ENCODE results near the gene DDX60. TPM values are rescaled to one million over a fixed set of nuclear protein-coding genes. Genes with fewer than 3 reads are reported as not detected.

The DDX60 gene
- total RNA-seq, 1 experiment from 2014 or later: 12.2 TPM

GRCh38 chr4:168240821-168241220 is 77.7 kb downstream of the DDX60 start:
- intact Hi-C loops (cut with micrococcal nuclease; ENCODE audit: unreplicated experiment): no loop called here
- no peaks in the 10 kb centered on the region for H3F3A ChIP-seq (ENCODE audit: insufficient read depth, low read depth)
- no peaks in the 10 kb centered on the region for H3K4me1 ChIP-seq (replicated peaks; ENCODE audit: insufficient read depth)
- TF ChIP-seq EZH2 (IDR thresholded peaks at IDR 0.05; ENCODE audit: low read depth) (no peak), CTCF (conservative IDR thresholded peaks at IDR 0.05) (no peak)
- no peaks in the 10 kb centered on the region for H3K79me2 ChIP-seq (ENCODE audit: low read depth)
- H3K4me2 ChIP-seq: no peak overlapping the region
- H3K27me3 ChIP-seq (ENCODE audit: insufficient read depth, low read depth): no peaks in the 10 kb centered on the region
- H3K9me2 ChIP-seq (ENCODE audit: insufficient read depth): no peaks in the 10 kb centered on the region
- no peak overlapping the region for H3K4me3 ChIP-seq
- DNase-seq: no peak
- no peaks in the 10 kb centered on the region for H4K20me1 ChIP-seq (ENCODE audit: insufficient read depth)
- no peaks in the 10 kb centered on the region; the same call in 1 of the 2 replicates for H3K9me3 ChIP-seq (ENCODE audit: insufficient read depth, low read depth)
- ChIA-PET CTCF (no interaction called here), POLR2A (ENCODE audit: unreplicated experiment) (no interaction called here)
- H3K36me3 ChIP-seq (ENCODE audit: low read depth): no peaks in the 10 kb centered on the region
- no peak overlapping the region for H2AFZ ChIP-seq
- BruUV-seq (replicated peaks): no TSS peak
- no peak overlapping the region for H3K27ac ChIP-seq

- intact Hi-C loops (cut with micrococcal nuclease; ENCODE audit: unreplicated experiment): no loop called here
- no peaks in the 10 kb centered on the region for H3F3A ChIP-seq (ENCODE audit: insufficient read depth, low read depth)
- no peak for TF ChIP-seq CTCF (conservative IDR thresholded peaks at IDR 0.05)
- no peak for TF ChIP-seq EZH2 (IDR thresholded peaks at IDR 0.05; ENCODE audit: low read depth)
- H3K9me3 ChIP-seq (ENCODE audit: insufficient read depth, low read depth): no peaks in the 10 kb centered on the region
- no TSS peak for BruUV-seq (replicated peaks)
- no peaks in the 10 kb centered on the region for H3K27me3 ChIP-seq (ENCODE audit: insufficient read depth, low read depth)
- peaks cover 4% of the 10 kb centered on the region for H3K4me1 ChIP-seq (replicated peaks; ENCODE audit: insufficient read depth)
- no peak for DNase-seq
- no peaks in the 10 kb centered on the region for H4K20me1 ChIP-seq (ENCODE audit: insufficient read depth)
- CTCF ChIA-PET: no interaction called here
- H3K9me2 ChIP-seq (ENCODE audit: insufficient read depth): no peaks in the 10 kb centered on the region
- no peak overlapping the region for H3K4me3 ChIP-seq
- POLR2A ChIA-PET (ENCODE audit: unreplicated experiment): no interaction called here
- H3K4me2 ChIP-seq: no peak overlapping the region
- H3K36me3 ChIP-seq (ENCODE audit: low read depth): no peaks in the 10 kb centered on the region
- H3K27ac ChIP-seq: no peak overlapping the region
- no peaks in the 10 kb centered on the region for H3K79me2 ChIP-seq (ENCODE audit: low read depth)
- no peak overlapping the region for H2AFZ ChIP-seq
Observed at GRCh38 chr4:168221301-168221700, 97.3 kb downstream of the DDX60 start.

- no peaks in the 10 kb centered on the region for H4K20me1 ChIP-seq (ENCODE audit: insufficient read depth)
- H3K27ac ChIP-seq: no peak overlapping the region
- no peaks in the 10 kb centered on the region for H3K9me2 ChIP-seq (ENCODE audit: insufficient read depth)
- no peaks in the 10 kb centered on the region for H3K36me3 ChIP-seq (ENCODE audit: low read depth)
- no peak overlapping the region for H2AFZ ChIP-seq
- no peak for TF ChIP-seq EZH2 (IDR thresholded peaks at IDR 0.05; ENCODE audit: low read depth)
- TF ChIP-seq CTCF (conservative IDR thresholded peaks at IDR 0.05): no peak
- no peak for DNase-seq
- no peaks in the 10 kb centered on the region for H3K27me3 ChIP-seq (ENCODE audit: insufficient read depth, low read depth)
- H3K79me2 ChIP-seq (ENCODE audit: low read depth): no peaks in the 10 kb centered on the region
- no peak overlapping the region for H3K4me3 ChIP-seq
- intact Hi-C loops (cut with micrococcal nuclease; ENCODE audit: unreplicated experiment): no loop called here
- no TSS peak for BruUV-seq (replicated peaks)
- no peak overlapping the region for H3K4me2 ChIP-seq
- peaks cover 4% of the 10 kb centered on the region for H3K4me1 ChIP-seq (replicated peaks; ENCODE audit: insufficient read depth)
- no peaks in the 10 kb centered on the region for H3K9me3 ChIP-seq (ENCODE audit: insufficient read depth, low read depth)
- ChIA-PET POLR2A (ENCODE audit: unreplicated experiment) (no interaction called here), CTCF (no interaction called here)
- no peaks in the 10 kb centered on the region for H3F3A ChIP-seq (ENCODE audit: insufficient read depth, low read depth)
Observed at GRCh38 chr4:168220893-168221292, 97.7 kb downstream of the DDX60 start.

Measured in PC-9 (cell line).